Ectodermal cell (in vitro differentiated cells): ENCODE results near the gene CXCR4.
"Not testable (repeated sequence)": the region's sequence is repeated elsewhere in the genome, so short reads cannot be mapped to it uniquely, and the experiment has no call there.

Experiments used
- H3K27ac ChIP-seq: 2 replicates; pipeline ENCODE4 v1.7.0; 2013; ENCODE audit warnings: mild to moderate bottlenecking, low read depth, low read length; ENCODE audit not compliant: insufficient read depth, poor library complexity, severe bottlenecking
- H3K27me3 ChIP-seq: 2 replicates; pipeline ENCODE4 v1.7.0; 2013; ENCODE audit warnings: mild to moderate bottlenecking, low read length; ENCODE audit not compliant: insufficient read depth, control insufficient read depth, poor library complexity, severe bottlenecking
- H3K36me3 ChIP-seq: one replicate; pipeline ENCODE4 v1.7.0; 2013; ENCODE audit warnings: low read length; ENCODE audit not compliant: control insufficient read depth, insufficient read depth
- H3K4me1 ChIP-seq: one replicate; pipeline ENCODE4 v1.7.0; 2013; ENCODE audit warnings: low read length; ENCODE audit not compliant: control insufficient read depth, insufficient read depth
- H3K4me3 ChIP-seq: 2 replicates; pipeline ENCODE4 v1.7.0; 2013; ENCODE audit warnings: low read depth, low read length, control low read depth; ENCODE audit not compliant: insufficient read depth
- H3K9me3 ChIP-seq: 2 replicates; pipeline ENCODE4 v1.7.0; 2013; ENCODE audit warnings: mild to moderate bottlenecking, low read length, moderate library complexity; ENCODE audit not compliant: control insufficient read depth
- WGBS, 2 experiments: methylation state at CpG; one replicate each; pipeline ENCODE4 v1.1.7; 2013; ENCODE audit warnings: missing lambda C conversion rate in 2 of 2; 5-methylcytosine and 5-hydroxymethylcytosine counted together

CXCR4 gene

DNA sequence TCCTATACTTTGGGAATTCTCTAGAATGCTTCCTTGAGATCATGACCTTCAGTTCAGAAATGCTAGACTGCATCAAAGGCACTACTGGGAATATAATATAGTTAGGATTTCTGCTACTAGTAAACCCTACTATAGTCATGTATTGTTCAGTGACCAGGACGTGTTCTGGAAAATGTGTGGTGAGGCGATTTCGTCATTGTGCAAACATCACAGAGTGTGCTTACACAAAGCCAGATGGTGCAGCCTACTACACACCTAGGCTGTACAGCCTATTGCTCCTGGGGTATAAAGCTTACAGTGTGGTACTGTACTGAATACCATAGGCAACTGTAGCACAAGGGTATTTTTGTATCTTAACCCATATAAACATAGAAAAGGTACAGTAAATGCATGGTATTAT is 13.0 kb downstream of the CXCR4 start:
- WGBS, 2 experiments = 94 to 98% methylated on average over 3 of the region's 3 CpGs
- Histone ChIP-seq H3K27me3 (no peaks in the 10 kb centered on the region), H3K4me1 (no peaks in the 10 kb centered on the region), H3K27ac (no peak overlapping the region), H3K4me3 (no peak overlapping the region), H3K36me3 (no peaks in the 10 kb centered on the region), H3K9me3 (no peaks in the 10 kb centered on the region)

DNA sequence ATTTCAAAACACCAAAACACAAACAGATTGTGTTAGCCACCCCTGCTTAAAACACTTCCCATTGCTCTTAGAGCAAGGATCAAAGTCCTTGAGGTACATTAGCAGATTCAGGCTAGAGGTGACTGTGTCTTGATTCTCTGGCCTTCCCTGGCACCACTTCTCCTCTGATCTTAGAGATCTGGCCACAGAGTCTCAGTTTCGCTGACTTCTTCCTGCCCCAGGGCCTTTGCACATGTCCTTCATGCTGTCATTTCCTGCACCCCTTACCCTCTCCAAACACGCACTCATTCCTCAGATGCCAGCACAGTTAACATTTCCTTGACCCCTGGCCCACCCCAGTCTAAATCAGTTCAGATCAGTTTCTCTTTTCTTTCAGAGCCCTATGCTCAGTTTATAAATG is 16.9 kb downstream of the CXCR4 start:
- no peaks in the 10 kb centered on the region for H3K4me1 ChIP-seq
- no peak overlapping the region for H3K4me3 ChIP-seq
- no peaks in the 10 kb centered on the region for H3K27me3 ChIP-seq
- H3K27ac ChIP-seq = no peak overlapping the region
- no peaks in the 10 kb centered on the region for H3K9me3 ChIP-seq
- no peaks in the 10 kb centered on the region for H3K36me3 ChIP-seq
- 95% methylated on average over 2 of the region's 2 CpGs for WGBS, 2 experiments

DNA sequence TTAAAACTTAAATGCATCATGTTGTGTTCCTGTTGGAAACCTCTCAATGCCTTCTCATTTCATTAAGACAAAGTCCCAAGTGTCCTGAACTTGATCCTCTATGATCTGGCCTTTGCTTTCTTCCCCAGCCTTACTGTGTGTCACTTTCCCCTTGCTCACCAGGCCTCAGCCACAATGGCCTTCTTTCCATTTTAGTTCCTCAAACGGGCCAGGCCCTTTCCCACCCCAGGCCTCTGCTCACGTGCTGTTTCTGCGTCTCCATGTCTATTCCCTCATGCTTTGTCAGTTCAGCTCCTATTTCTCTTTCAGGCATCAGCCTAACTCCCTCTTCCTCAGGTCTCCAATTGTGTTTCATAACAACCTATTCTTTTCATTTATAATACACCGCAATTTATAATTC is 19.5 kb downstream of the CXCR4 start:
- WGBS, 2 experiments = 77 to 87% methylated on average over 3 to 4 of the region's 4 CpGs

DNA sequence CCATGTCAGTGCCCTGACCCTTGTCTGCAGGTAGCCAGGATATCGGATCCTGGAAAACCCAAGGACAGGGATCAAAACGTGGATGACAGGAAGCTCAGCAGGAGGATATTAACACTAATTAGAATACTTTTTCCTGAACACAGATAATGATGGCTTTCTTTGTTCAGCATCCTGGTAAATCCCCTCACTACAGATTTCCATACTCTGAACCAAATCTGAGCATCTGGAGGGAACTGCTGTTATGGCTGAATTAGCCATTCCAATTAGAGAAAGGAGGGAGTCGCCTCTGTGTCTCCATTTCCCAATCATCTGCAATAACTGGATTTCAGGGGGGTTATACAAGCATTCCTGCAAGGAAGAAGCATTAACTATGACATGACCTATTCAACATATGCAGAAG is 24.4 kb downstream of the CXCR4 start:
- 51 to 52% methylated on average over 3 of the region's 3 CpGs for WGBS, 2 experiments
- Histone ChIP-seq H3K36me3 (no peaks in the 10 kb centered on the region), H3K9me3 (no peaks in the 10 kb centered on the region)

More for the DNA sequence above, 19.5 kb downstream of the CXCR4 start:
- Histone ChIP-seq H3K4me1 (no peaks in the 10 kb centered on the region), H3K9me3 (no peaks in the 10 kb centered on the region), H3K36me3 (no peaks in the 10 kb centered on the region), H3K4me3 (no peak overlapping the region), H3K27me3 (no peaks in the 10 kb centered on the region), H3K27ac (no peak overlapping the region)

DNA sequence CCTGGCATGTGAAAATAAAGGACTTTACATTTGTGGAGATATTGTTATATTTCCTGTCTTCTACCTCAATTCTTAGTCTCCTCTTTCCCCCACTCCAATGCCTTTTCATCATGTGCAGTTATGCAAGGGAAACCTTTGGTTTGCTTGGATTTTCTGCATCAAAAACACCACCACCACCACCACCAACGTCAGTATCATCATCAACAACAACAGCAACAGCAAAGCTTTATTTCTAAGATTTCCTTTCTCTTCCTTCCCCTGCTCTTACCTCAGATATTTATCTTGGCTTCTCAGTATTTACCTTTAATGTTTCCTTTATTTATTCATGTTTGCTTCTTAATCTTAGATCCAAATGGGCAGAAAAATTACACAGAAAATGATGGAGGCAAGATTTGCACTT is 26.1 kb downstream of the CXCR4 start:
- Histone ChIP-seq H3K9me3 (no peaks in the 10 kb centered on the region), H3K36me3 (no peaks in the 10 kb centered on the region), H3K27me3 (no peaks in the 10 kb centered on the region), H3K4me1 (no peaks in the 10 kb centered on the region), H3K4me3 (no peak overlapping the region), H3K27ac (no peak overlapping the region)
- WGBS, 2 experiments = 86 to 93% methylated on average over 1 of the region's 1 CpG

More for the DNA sequence above, 24.4 kb downstream of the CXCR4 start:
- no peak overlapping the region for H3K4me3 ChIP-seq
- H3K27me3 ChIP-seq = no peaks in the 10 kb centered on the region
- H3K4me1 ChIP-seq = no peaks in the 10 kb centered on the region
- no peak overlapping the region for H3K27ac ChIP-seq

DNA sequence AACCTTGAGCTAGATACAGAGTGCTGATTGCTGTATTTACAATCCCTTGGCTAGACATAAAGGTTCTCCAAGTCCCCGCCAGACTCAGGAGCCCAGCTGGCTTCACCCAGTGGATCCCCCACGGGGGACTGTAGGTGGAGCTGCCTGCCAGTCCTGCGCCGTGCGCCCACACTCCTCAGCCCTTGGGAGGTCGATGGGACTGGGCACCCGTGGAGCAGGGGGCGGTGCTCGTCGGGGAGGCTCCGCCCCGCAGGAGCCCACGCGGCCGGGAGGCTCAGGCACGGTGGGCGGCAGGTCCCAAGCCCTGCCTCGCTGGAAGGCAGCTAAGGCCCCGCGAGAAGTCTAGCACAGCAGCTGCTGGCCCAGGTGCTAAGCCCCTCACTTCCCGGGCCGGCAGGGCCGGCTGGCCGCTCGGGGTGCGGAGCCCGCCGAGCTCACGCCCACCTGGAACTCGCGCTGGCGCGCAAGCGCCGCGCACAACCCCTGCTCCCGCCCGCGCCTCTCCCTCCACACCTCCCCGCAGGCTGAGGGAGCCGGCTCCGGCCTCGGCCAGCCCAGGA is 30.0 kb downstream of the CXCR4 start:
- H3K27me3 ChIP-seq, H3K4me1 ChIP-seq, H3K36me3 ChIP-seq, H3K4me3 ChIP-seq, H3K27ac ChIP-seq, H3K9me3 ChIP-seq: not testable (repeated sequence)
- 94 to 97% methylated on average over 43 of the region's 43 CpGs for WGBS, 2 experiments

DNA sequence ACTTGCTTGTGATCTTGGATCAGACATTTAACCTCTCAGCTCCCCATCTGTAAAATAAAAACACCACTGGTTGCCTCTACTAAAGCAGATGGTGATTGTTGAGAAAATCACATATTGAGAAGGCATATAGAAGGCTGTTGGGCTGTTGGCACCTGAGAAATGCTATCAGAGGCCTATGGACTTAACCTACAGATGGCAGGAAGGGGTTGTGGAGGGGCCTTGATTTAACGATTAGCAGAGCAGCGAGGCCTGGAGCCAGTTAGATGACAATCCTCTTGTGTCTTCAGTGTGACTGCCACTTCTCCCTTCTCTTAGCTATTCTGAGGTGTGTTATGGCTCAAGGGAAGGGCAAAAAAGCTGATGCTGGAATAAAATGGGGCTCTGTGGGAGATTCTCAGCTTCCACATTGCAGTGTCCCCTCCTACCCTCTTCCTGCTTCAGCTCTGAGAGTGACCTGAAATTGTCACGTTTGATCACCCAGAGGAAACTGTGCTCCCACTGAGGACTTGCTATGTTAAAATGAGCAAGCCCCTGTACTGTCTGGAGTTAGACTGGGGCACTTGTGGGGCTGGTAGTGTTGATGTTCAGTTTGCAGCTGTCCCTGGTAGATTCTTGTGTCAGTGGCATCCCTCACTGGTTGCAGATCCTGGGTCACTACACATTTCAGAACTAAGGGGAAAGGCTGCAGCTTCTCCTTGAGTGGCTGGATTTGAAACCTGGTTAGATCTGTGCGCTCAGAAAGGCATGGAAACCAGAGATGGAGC is 31.5 kb downstream of the CXCR4 start:
- Histone ChIP-seq H3K27me3 (no peaks in the 10 kb centered on the region), H3K9me3 (no peaks in the 10 kb centered on the region), H3K27ac (no peak overlapping the region), H3K36me3 (no peaks in the 10 kb centered on the region), H3K4me3 (no peak overlapping the region), H3K4me1 (peaks cover 4% of the 10 kb centered on the region)
- 86 to 92% methylated on average over 4 of the region's 4 CpGs for WGBS, 2 experiments

DNA sequence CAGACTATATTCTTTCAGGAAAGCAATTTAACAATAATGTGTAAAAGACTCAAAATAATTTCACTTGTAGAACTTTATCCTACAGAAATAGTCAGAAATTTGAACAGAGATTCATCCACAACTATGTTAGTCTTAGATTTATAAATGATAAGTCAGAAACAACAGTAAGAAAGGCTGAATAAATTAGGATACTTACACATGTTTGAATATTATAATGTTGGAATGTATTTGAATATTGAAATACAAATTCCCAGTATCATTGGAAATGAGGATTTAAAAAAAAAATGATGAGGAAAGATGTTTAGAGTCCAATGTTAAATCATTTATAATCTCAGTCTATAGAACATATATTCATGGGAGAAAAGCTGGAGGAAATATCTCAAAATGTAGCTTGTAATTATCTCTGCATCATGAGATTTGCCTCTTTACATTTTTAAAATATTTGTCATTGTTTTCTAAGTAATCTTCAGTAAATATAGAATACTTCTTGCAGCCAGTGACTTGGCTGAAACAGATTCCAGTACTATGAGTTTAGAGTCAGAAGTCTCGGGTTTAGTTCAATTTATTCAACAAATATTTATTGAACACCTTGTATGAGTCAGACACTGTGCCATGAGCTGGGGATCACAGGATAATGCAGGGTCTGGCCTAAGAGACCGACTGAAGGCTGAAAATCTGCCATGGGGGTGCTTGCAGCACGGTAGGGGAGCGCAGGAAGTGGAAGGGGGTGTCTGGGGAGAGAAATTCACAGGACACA is 32.3 kb downstream of the CXCR4 start:
- H3K4me1 ChIP-seq = peaks cover 5% of the 10 kb centered on the region
- H3K27ac ChIP-seq = no peak overlapping the region
- H3K27me3 ChIP-seq = no peaks in the 10 kb centered on the region
- WGBS, 2 experiments = 88 to 89% methylated on average over 4 of the region's 4 CpGs
- no peak overlapping the region for H3K4me3 ChIP-seq
- H3K9me3 ChIP-seq = no peaks in the 10 kb centered on the region
- no peaks in the 10 kb centered on the region for H3K36me3 ChIP-seq

DNA sequence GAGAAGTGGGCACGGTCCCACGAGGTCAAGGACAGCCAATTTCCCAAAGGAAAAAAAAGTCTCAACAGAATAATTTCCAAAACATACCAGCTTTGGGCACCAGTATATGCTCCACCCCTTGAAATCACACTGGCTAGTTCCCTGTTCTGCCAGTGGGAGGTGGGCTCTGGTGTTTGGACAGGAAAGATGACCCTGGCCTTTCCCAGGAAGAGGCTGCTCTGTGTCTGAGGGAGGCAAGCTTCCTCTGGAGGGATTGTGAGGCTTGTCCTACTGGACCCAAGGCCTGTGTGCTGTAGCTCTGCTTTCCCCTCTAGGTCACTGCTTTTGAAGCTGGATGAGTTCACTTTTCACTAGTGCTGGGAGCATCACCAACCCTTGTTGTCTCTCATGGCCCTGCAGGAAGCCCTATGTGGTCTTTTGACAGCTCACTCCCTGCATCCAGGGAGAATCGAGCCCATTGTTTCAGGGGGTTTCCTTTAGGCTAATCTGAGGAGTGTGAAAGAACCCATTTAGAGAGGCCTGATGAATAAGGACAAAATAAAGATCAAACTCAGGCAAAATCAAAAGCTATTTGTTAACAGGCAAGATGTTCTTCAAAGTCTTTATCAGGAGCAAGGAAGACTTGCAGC is 36.3 kb downstream of the CXCR4 start:
- 69 to 77% methylated on average over 3 of the region's 3 CpGs for WGBS, 2 experiments
- no peak overlapping the region for H3K27ac ChIP-seq

DNA sequence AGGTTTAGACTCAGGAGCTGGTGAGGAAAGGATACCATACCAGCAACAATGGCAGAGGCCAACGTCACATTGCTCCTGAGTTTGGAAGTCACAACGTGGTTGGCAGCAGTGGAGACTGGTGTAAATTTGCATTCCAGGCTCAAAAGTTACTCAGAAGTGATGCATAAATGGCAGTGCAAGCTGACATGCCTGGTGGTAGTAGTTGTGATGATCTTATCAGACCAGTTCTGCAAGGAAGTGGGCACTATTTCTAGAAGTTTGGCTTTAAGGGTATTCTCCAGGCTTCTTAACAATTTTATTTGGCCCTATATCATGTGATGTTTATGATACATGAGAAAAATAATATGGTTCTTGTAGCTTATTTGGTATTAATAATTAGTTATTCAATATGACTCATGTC is 37.8 kb downstream of the CXCR4 start:
- Histone ChIP-seq H3K4me3 (no peak overlapping the region), H3K9me3 (no peaks in the 10 kb centered on the region), H3K36me3 (no peaks in the 10 kb centered on the region), H3K27me3 (no peaks in the 10 kb centered on the region), H3K27ac (no peak overlapping the region), H3K4me1 (peaks cover 5% of the 10 kb centered on the region)
- 88 to 93% methylated on average over 2 of the region's 2 CpGs for WGBS, 2 experiments

More for the DNA sequence above, 36.3 kb downstream of the CXCR4 start:
- Histone ChIP-seq H3K36me3 (no peaks in the 10 kb centered on the region), H3K4me1 (peaks cover 5% of the 10 kb centered on the region), H3K4me3 (no peak overlapping the region), H3K27me3 (no peaks in the 10 kb centered on the region), H3K9me3 (no peaks in the 10 kb centered on the region)
